Panc1 (cell line): ENCODE results near the gene MPPED2. TPM values are rescaled to one million over a fixed set of nuclear protein-coding genes. Genes with fewer than 3 reads are reported as not detected.

Experiments
- ATAC-seq: fragments of 200-7000 bp; cut with Tn5 transposase; 2 replicates; pipeline ENCODE4 v1.9.1; 2020; ENCODE audit warnings: mild to moderate bottlenecking, moderate library complexity
- BruUV-seq: library from RNA; stranded (reverse); fragments of 400-500 nt; replicated peaks from 2 replicates; lab custom pipeline; 2021; lab: Mats Ljungman, UMichigan
- CTCF ChIA-PET: fragments of 300-600 bp; sonication (Branson Sonifier 250); formaldehyde crosslinking; loops from one replicate; lab custom pipeline; 2022; ENCODE audit warnings: antibody characterized with exemption; lab: Charles Lee
- POLR2A ChIA-PET: fragments of 300-600 bp; sonication (Branson Sonifier 250); formaldehyde crosslinking; loops from one replicate; lab custom pipeline; 2022; ENCODE audit warnings: antibody characterized with exemption; lab: Charles Lee
- DNase-seq: peaks from one replicate; pipeline ENCODE4 v3.0.0-alpha.2; 2010; ENCODE audit warnings: low read depth, low spot score
- H3K27ac ChIP-seq: 2 replicates; pipeline ENCODE4 v1.5.1; 2011; ENCODE audit warnings: mild to moderate bottlenecking, low read length, inconsistent platforms
- H3K27me3 ChIP-seq: fragments of 200-500 bp; sonication (Bioruptor generic); 2 replicates; pipeline ENCODE4 v1.6.0; 2014; ENCODE audit warnings: low read length, inconsistent platforms; ENCODE audit not compliant: control insufficient read depth, insufficient read depth
- H3K36me3 ChIP-seq: fragments of 200-500 bp; sonication (Bioruptor generic); 2 replicates; pipeline ENCODE4 v1.5.1; 2014; ENCODE audit warnings: inconsistent platforms, mild to moderate bottlenecking, low read length, moderate library complexity; ENCODE audit not compliant: control insufficient read depth, insufficient read depth
- H3K4me1 ChIP-seq: 2 replicates; pipeline ENCODE4 v1.5.1; 2011; ENCODE audit warnings: inconsistent platforms, mild to moderate bottlenecking, low read length, moderate library complexity; ENCODE audit not compliant: control insufficient read depth, insufficient read depth
- H3K4me3 ChIP-seq, 2 experiments: 2 replicates each; pipeline ENCODE4 v1.5.1; 2011 to 2012; ENCODE audit warnings: low read depth in 2 of 2, low read length in 2 of 2, mild to moderate bottlenecking in 2 of 2, inconsistent platforms in 1 of 2, moderate library complexity in 1 of 2
- H3K9me3 ChIP-seq: fragments of 200-500 bp; sonication (Bioruptor generic); 2 replicates; pipeline ENCODE4 v1.5.1; 2014; ENCODE audit warnings: low read depth, mild to moderate bottlenecking, inconsistent platforms, low read length, moderate library complexity; ENCODE audit not compliant: control insufficient read depth, insufficient read depth
- POLR2AphosphoS5 ChIP-seq: IDR thresholded peaks from 2 replicates; pipeline ENCODE4 v1.6.1; 2012; ENCODE audit warnings: mild to moderate bottlenecking, low read depth, low read length, moderate library complexity
- SIN3A ChIP-seq: IDR thresholded peaks from 2 replicates; pipeline ENCODE4 v1.6.1; 2012; ENCODE audit warnings: low read depth, mild to moderate bottlenecking, low read length, moderate library complexity, borderline replicate concordance; ENCODE audit not compliant: insufficient read depth
- TCF7L2 ChIP-seq: IDR thresholded peaks from 2 replicates; pipeline ENCODE4 v1.6.1; 2011; ENCODE audit warnings: mild to moderate bottlenecking, low read depth, low read length, inconsistent platforms
- in situ Hi-C: cut with HindIII; loops from 2 replicates; pipeline ENCODE4 v1.10.0; 2016; ENCODE audit warnings: low sequenced_read_pairs, low pct_unique_long_range_greater_than_20kb
- intact Hi-C: fragments of 100-400 bp; cut with micrococcal nuclease; formaldehyde crosslinking; loops from one replicate; pipeline ENCODE4 v1.10.0; 2022; ENCODE audit not compliant: unreplicated experiment
- total RNA-seq: library from RNA; stranded (reverse); gene quantifications from one replicate; pipeline ENCODE4 v1.2.1, GENCODE V29; 2021; ENCODE audit not compliant: unreplicated experiment
- TF ChIP-seq, protein P1 (sequence below): fragments of 450-650 bp; IDR thresholded peaks from 2 replicates; pipeline ENCODE4 v1.5.1; 2017; ENCODE audit warnings: mild to moderate bottlenecking
- TF ChIP-seq, protein P2 (sequence below), 2 experiments: IDR thresholded peaks; 2 replicates each; pipeline ENCODE4 v1.6.1; 2011 to 2012; ENCODE audit warnings: low read depth in 2 of 2, control low read depth in 1 of 2, low read length in 1 of 2, mild to moderate bottlenecking in 1 of 2, moderate library complexity in 1 of 2; ENCODE audit not compliant: insufficient read depth in 1 of 2

MPPED2 gene
- total RNA-seq, 1 experiment from 2014 or later, result not detected

DNA sequence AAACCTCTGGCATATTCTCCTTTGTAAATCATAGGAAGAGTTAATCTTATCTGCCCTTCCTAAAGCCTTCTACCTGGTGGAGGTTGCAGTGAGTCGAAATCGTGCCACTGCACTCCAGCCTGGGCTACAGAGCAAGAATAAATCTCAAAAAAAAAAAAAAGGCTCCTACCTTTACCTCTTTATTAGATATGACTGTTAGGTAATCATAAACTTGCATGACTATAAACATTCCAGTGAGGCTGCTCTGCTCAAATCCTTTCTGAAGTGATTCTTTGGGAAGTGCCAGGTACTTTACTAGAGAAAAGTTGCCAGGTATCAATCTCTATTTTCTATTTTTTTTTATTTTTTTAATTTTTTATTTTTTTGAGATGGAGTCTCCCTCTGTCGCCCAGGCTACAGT, 59.6 kb downstream of the MPPED2 start:
- ChIA-PET CTCF (no interaction called here), POLR2A (no interaction called here)
- ATAC-seq (no peak), DNase-seq (no peak)
- no TSS peak for BruUV-seq
- in situ Hi-C loops (no loop called here), intact Hi-C loops (no loop called here)
- H3K4me3 ChIP-seq, result no peak overlapping the region
- H3K36me3 ChIP-seq, result no peaks in the 10 kb centered on the region
- no peak for TF ChIP-seq POLR2AphosphoS5
- TF ChIP-seq, protein P1, sequence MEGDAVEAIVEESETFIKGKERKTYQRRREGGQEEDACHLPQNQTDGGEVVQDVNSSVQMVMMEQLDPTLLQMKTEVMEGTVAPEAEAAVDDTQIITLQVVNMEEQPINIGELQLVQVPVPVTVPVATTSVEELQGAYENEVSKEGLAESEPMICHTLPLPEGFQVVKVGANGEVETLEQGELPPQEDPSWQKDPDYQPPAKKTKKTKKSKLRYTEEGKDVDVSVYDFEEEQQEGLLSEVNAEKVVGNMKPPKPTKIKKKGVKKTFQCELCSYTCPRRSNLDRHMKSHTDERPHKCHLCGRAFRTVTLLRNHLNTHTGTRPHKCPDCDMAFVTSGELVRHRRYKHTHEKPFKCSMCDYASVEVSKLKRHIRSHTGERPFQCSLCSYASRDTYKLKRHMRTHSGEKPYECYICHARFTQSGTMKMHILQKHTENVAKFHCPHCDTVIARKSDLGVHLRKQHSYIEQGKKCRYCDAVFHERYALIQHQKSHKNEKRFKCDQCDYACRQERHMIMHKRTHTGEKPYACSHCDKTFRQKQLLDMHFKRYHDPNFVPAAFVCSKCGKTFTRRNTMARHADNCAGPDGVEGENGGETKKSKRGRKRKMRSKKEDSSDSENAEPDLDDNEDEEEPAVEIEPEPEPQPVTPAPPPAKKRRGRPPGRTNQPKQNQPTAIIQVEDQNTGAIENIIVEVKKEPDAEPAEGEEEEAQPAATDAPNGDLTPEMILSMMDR, result no peak
- no peak for TF ChIP-seq TCF7L2
- TF ChIP-seq, protein P2, sequence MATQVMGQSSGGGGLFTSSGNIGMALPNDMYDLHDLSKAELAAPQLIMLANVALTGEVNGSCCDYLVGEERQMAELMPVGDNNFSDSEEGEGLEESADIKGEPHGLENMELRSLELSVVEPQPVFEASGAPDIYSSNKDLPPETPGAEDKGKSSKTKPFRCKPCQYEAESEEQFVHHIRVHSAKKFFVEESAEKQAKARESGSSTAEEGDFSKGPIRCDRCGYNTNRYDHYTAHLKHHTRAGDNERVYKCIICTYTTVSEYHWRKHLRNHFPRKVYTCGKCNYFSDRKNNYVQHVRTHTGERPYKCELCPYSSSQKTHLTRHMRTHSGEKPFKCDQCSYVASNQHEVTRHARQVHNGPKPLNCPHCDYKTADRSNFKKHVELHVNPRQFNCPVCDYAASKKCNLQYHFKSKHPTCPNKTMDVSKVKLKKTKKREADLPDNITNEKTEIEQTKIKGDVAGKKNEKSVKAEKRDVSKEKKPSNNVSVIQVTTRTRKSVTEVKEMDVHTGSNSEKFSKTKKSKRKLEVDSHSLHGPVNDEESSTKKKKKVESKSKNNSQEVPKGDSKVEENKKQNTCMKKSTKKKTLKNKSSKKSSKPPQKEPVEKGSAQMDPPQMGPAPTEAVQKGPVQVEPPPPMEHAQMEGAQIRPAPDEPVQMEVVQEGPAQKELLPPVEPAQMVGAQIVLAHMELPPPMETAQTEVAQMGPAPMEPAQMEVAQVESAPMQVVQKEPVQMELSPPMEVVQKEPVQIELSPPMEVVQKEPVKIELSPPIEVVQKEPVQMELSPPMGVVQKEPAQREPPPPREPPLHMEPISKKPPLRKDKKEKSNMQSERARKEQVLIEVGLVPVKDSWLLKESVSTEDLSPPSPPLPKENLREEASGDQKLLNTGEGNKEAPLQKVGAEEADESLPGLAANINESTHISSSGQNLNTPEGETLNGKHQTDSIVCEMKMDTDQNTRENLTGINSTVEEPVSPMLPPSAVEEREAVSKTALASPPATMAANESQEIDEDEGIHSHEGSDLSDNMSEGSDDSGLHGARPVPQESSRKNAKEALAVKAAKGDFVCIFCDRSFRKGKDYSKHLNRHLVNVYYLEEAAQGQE (IDR thresholded peaks at IDR 0.05; ENCODE audit: insufficient read depth in 1 of 2, low read depth in 2 of 2, low read length in 1 of 2), result no peak
- TF ChIP-seq SIN3A, result no peak
- H3K4me1 ChIP-seq, result no peaks in the 10 kb centered on the region
- no peak overlapping the region for H3K27ac ChIP-seq
- H3K27me3 ChIP-seq, result no peaks in the 10 kb centered on the region
- H3K9me3 ChIP-seq, result no peaks in the 10 kb centered on the region

DNA sequence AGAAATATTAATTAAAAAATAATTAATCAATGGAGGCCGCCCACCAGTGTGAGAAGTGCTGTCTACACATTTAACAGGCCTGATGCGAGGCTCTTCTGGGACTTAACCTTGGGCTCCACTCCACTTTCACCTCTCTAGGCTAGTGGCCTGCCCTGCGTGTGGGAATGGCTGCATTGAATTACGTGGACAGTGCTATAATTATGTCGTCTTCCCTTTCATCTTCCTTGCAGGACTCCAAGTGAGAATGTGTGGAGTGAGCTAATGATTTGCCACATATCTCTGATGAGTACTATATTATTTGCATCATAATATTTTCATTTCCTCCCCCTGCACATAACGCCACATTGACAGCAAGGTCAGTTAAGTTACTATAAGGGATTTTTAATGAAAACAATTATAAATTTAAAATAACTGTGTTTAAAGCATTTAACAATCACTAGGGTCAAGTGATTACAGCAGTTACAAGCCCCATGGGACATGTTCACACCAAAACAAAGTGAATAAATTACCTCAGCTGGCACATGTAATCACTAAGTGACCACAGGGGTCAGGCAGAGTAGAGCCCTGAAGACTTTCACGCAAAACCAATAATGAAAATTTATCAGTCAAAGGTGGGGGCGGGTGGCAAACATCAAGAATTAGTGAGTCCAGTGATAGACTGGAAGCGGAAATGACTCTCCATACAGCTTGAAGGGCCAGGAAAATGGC, 63.5 kb downstream of the MPPED2 start:
- ATAC-seq, result no peak
- in situ Hi-C loops (no loop called here), intact Hi-C loops (no loop called here)
- Histone ChIP-seq H3K4me3 (no peak overlapping the region), H3K9me3 (no peaks in the 10 kb centered on the region), H3K27me3 (no peaks in the 10 kb centered on the region), H3K36me3 (no peaks in the 10 kb centered on the region), H3K4me1 (no peaks in the 10 kb centered on the region), H3K27ac (no peak overlapping the region)
- no peak for DNase-seq
- CTCF ChIA-PET, result no interaction called here
- POLR2A ChIA-PET, result no interaction called here
- TF ChIP-seq, protein P1, result no peak
- TF ChIP-seq TCF7L2 (no peak), SIN3A (no peak), POLR2AphosphoS5 (no peak)
- TF ChIP-seq, protein P2 (IDR thresholded peaks at IDR 0.05; ENCODE audit: insufficient read depth in 1 of 2, low read depth in 2 of 2, low read length in 1 of 2), result no peak
- no TSS peak for BruUV-seq
